GM18520 (cell line): Measurements from ENCODE around the gene ABHD17A.

Source experiments
- ATAC-seq: cut with Tn5 transposase; IDR thresholded peaks from one replicate; pipeline ENCODE4 v1.9.1; 2021; ENCODE audit not compliant: unreplicated experiment

The ABHD17A gene

DNA sequence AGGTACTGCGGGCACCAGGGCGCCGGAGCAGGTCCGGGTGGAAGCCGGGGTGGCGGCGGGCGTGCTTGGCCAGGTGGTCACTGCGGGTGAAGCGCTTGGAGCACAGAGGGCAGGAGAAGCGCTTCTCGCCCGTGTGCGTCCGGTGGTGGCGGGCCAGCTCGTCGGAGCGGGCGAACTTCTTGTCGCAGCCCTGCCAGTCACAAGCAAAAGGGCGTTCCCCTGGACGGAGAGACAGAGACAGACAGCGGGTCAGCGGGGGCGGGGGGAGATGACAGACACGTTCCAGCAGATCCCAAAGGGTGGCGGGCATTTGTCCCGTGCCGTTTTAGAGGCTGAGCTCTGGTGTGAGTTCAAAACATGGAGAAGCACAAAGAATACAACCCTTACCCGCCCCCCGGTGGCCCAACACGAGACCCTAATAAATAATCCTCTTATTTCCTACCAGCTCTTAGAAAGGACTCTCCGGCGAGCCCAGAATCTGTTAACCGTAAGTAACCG lies 30.7 kb downstream of the ABHD17A start:
- ATAC-seq, result no peak

DNA sequence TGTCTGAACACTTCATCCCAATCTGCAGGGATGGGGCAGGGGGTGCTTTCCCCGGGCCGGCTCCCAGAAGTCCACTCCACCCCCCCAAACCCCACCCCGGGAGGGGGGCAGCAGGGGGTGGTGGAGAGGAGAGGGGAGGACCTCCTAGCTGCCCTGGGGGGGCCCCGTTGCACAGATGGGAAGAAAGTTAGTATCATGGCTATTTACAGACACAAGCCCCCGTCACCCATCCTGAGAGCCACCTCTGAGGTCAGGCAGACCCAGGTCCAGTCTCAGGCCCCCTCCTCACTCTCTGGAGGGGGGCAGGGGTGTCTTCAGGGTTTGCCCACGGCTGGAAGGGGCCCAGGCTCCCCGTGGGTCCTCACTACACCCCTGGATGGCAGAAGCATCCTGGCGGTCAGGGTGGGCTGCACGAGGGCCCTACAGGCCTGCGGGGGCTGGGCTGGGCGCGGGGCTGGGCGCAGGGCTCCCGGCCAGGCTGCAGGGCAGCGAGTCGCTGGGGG lies 31.2 kb downstream of the ABHD17A start:
- no peak for ATAC-seq

DNA sequence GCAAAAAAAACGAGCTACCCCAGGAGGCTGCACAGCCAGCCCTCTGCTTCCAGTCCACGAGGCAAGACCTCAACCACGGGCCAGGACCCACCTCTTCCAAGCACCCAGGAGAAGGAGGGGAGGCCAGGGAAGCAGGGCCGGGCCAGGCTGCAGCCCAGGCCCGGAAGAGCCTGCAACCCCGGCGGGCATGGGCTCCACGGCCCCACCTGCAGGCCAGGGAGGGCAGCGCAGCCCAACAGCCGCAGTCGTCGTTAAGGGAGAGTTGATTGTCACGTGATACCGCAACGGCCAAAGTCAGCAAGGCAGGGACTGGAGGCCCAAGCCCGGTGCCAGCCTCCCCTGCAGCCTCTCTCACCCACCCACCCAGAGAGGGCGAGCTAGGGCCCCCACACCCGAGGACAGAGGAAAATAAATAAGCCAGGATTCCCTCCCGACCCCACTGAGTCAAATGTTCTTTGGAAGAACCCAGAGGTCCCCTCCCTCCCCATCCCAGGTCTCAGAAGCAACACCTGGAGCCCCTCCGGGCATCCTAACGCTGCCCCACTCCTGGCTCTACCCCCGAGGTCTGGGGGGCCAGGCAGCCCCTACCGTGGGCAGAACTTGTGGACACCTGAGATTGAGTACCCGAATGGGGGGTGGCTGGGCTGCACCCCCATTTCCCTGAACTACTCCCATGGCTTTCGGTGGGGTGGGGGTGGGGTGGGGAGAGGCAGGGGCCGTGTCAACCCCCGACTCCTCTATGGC lies 31.8 kb downstream of the ABHD17A start:
- no peak for ATAC-seq

DNA sequence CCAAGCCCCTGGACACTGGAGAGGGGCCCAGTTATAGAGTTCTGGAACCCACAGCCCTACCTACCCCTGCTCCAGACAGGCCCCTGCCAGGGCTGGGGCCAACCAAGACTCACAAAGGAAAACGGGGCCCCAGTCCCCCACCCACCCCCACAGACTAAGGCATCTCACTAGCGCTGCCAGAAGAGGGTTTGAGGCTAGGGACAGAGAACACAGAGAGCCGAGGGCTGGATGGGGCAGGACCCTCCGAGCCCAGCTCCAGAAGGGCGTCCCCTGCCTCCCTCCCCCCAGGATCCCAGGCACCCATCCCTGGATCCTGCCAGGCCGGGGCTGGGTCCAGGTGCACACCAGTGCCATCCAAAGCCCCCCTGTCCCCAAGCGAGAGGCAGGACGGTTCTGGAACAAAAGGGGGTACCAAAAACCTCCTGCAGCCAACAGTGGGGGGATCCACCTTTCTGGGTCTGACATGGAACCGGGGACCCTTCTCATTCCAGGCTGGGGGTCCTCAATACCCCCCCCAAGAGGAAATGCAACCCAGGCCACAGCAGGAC lies 32.6 kb downstream of the ABHD17A start:
- no peak for ATAC-seq

- no peak for ATAC-seq
These were observed 33.4 kb downstream of the ABHD17A start for GRCh38 chr19:1851654-1852580.

- ATAC-seq, result no peak
These were observed 34.3 kb downstream of the ABHD17A start for GRCh38 chr19:1850809-1851653.

GRCh38 chr19:1849886-1850398 lies 35.4 kb downstream of the ABHD17A start:
- ATAC-seq, result no peak

- ATAC-seq, result no peak
These were observed 36.2 kb downstream of the ABHD17A start for GRCh38 chr19:1849132-1849474.

- peak; percentile 74 for ATAC-seq
These were observed 36.7 kb downstream of the ABHD17A start, which contains the start of gene REXO1 for GRCh38 chr19:1848399-1849131. REXO1 (minus strand) TSS chr19:1848483; CDS start chr19:1848358, 125 bp downstream.

DNA sequence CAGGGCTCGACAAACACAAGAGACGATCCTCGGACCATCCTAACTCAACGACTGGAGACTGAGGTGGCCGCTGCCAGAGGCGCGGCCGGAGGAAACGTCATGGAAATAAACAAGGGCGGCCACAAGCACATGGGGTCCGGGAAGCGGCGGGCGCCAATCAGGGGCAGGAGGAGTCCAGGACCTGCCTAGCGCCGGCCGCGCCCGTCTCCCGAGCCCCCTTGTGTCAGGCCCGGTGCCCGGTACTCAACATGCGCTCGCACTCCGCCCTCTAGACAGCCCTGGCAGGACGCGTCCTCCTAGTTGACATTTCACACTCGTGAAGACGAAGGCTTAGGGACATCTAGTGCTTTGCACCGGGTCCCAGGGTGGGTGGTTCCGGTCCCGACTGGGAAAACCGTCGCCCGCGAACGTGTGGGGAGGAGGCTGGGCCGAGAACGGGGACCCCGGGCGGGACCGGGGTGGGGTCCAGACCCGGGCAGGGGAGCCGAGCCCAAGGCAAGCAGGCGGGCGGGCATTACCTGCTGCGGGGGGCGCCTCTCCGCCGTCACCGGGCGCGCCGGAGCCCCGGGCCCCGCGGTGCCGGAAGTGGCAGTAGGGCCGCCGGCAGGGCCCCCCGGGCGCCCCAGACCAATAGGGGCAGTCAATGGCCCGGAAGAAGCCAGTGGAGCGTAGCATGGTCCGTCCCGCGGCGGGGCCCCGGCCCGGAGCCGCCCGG lies 37.5 kb downstream of the ABHD17A start:
- peak; percentile 12 for ATAC-seq

GRCh38 chr19:1847348-1847683 lies 38.0 kb downstream of the ABHD17A start:
- no peak for ATAC-seq

GRCh38 chr19:1846517-1847204 lies 38.6 kb downstream of the ABHD17A start:
- no peak for ATAC-seq

- no peak for ATAC-seq
These were observed 39.7 kb downstream of the ABHD17A start for GRCh38 chr19:1845642-1846041.

DNA sequence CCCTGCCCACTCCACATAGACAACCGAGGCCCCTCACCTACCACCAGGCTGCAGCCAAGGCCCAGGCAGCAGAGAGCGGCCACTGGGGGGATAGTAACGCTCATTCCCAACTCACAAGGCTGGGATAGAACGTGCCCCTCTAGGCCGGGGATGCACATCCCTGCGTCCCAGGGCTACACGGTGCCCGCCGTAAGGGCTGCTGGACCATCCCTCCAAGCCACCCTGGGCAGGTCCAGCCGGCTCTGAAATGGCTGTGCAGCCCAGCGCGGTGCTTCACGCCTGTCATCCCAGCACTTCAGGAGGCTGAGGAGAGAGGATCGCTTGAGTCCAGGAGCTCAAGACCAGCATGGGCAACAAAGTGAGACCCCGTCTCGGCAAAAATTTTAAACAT lies 40.2 kb downstream of the ABHD17A start:
- no peak for ATAC-seq

DNA sequence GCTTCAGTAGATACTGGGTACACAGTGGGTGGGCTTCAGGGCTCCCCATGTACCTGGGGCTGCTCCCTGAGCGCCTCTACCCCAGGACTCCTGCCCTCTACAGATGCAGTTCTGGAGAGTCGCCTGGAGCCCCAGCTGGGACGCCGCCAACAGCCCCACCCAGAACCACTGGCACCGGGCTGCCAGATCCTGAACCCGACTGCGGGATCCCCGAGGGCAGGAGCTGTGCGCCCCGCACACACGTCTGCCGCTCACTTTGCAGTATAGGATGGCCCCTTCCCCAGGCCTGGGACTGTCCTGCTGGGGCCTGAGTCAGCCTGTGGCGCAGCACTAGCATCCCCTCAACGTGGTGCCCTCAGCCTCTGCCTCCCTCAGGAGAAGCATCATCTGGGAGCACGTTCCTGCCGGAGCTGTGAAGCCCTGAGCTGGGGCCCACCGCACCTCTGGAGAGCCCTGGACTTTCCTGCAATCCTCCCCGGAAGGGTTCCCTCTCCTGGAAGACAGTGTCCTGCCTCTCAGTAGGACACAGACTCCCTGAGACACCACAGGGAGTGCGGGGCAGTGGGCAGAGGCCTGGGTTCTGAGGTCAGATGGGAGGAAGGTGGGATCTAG lies 40.7 kb downstream of the ABHD17A start:
- ATAC-seq, result no peak

- no peak for ATAC-seq
These were observed 41.5 kb downstream of the ABHD17A start for GRCh38 chr19:1843646-1844394.

GRCh38 chr19:1843116-1843515 lies 42.2 kb downstream of the ABHD17A start:
- no peak for ATAC-seq
